CD4-positive, alpha-beta memory T cell (primary cell): Measurements from ENCODE around the gene ZNF93. TPM values are rescaled to one million over a fixed set of nuclear protein-coding genes. Genes with fewer than 3 reads are reported as not detected.
"Not testable (repeated sequence)": the region's sequence is repeated elsewhere in the genome, so short reads cannot be mapped to it uniquely, and the experiment has no call there.

Experiments
- CTCF ChIA-PET: fragments of 350-600 bp; sonication (Branson Sonifier 250); formaldehyde crosslinking; loops from one replicate; lab custom pipeline; 2021; ENCODE audit warnings: inconsistent platforms; ENCODE audit not compliant: partially characterized antibody; lab: Charles Lee
- POLR2A ChIA-PET: fragments of 350-600 bp; sonication (Branson Sonifier 250); formaldehyde crosslinking; loops from one replicate; lab custom pipeline; 2021; ENCODE audit not compliant: partially characterized antibody; lab: Charles Lee
- DNase-seq, 5 donors: peaks; one replicate each; pipeline versions ENCODE4 v3.0.0 to v3.0.0-alpha.2; 2020 to 2022; ENCODE audit warnings: mixed read lengths in 1 of 5
- H3K27ac ChIP-seq: one replicate; pipeline ENCODE4 v1.7.0; 2013; ENCODE audit warnings: low read depth, low read length
- H3K27me3 ChIP-seq: 2 replicates; pipeline ENCODE4 v1.7.0; 2013; ENCODE audit warnings: mild to moderate bottlenecking, low read length, moderate library complexity; ENCODE audit not compliant: insufficient read depth
- H3K36me3 ChIP-seq: 2 replicates; pipeline ENCODE4 v1.7.0; 2013; ENCODE audit warnings: mild to moderate bottlenecking, low read length, moderate library complexity; ENCODE audit not compliant: insufficient read depth
- H3K4me1 ChIP-seq: 2 replicates; pipeline ENCODE4 v1.7.0; 2013; ENCODE audit warnings: mild to moderate bottlenecking, low read length, moderate library complexity; ENCODE audit not compliant: insufficient read depth
- H3K4me3 ChIP-seq, 2 donors: one replicate each; pipeline ENCODE4 v1.7.0; 2013; ENCODE audit warnings: low read length in 2 of 2, mild to moderate bottlenecking in 1 of 2
- H3K9me3 ChIP-seq, 2 donors: one replicate each; pipeline ENCODE4 v1.7.0; 2013; ENCODE audit warnings: low read length in 2 of 2, control low read depth in 1 of 2; ENCODE audit not compliant: control insufficient read depth in 1 of 2
- H3K27ac Mint-ChIP-seq, 7 donors: one replicate each; pipeline ENCODE4 v1.8.0; 2020 to 2021; ENCODE audit warnings: mixed read lengths in 7 of 7, mild to moderate bottlenecking in 6 of 7, inconsistent platforms in 3 of 7, moderate library complexity in 3 of 7
- H3K27me3 Mint-ChIP-seq, 2 donors: one replicate each; pipeline ENCODE4 v1.8.0; 2020 to 2021; ENCODE audit warnings: mixed read lengths in 2 of 2
- H3K36me3 Mint-ChIP-seq, 2 donors: one replicate each; pipeline ENCODE4 v1.8.0; 2020 to 2021; ENCODE audit warnings: mixed read lengths in 2 of 2, inconsistent platforms in 1 of 2, mild to moderate bottlenecking in 1 of 2
- H3K4me1 Mint-ChIP-seq, 4 donors: one replicate each; pipeline ENCODE4 v1.8.0; 2020 to 2021; ENCODE audit warnings: mixed read lengths in 4 of 4, mild to moderate bottlenecking in 1 of 4
- H3K4me3 Mint-ChIP-seq, 8 donors: one replicate each; pipeline ENCODE4 v1.8.0; 2020 to 2021; ENCODE audit warnings: mixed read lengths in 8 of 8, mild to moderate bottlenecking in 7 of 8, moderate library complexity in 6 of 8, inconsistent platforms in 3 of 8
- H3K9me3 Mint-ChIP-seq, 8 donors: one replicate each; pipeline ENCODE4 v1.8.0; 2020 to 2021; ENCODE audit warnings: mixed read lengths in 8 of 8, mild to moderate bottlenecking in 5 of 8, inconsistent platforms in 3 of 8, moderate library complexity in 1 of 8
- intact Hi-C: fragments of 100-400 bp; cut with micrococcal nuclease; formaldehyde crosslinking; loops from one replicate; pipeline ENCODE4 v1.15.1; 2023
- polyA plus RNA-seq, 2 donors: library from polyadenylated mRNA; unstranded; fragments of 300-500 nt; fragmentation: Illumina TruSeq; gene quantifications; one replicate each; pipeline ENCODE4 v1.2.3, GENCODE V29; 2021
- total RNA-seq, 2 experiments: library from RNA; stranded (reverse); gene quantifications; one replicate each; pipeline ENCODE4 v1.2.3, GENCODE V29; 2021

The ZNF93 gene
- total and polyA plus RNA-seq, 4 experiments from 2014 or later: 5.6 to 9.2 (median 7.7) TPM

DNA sequence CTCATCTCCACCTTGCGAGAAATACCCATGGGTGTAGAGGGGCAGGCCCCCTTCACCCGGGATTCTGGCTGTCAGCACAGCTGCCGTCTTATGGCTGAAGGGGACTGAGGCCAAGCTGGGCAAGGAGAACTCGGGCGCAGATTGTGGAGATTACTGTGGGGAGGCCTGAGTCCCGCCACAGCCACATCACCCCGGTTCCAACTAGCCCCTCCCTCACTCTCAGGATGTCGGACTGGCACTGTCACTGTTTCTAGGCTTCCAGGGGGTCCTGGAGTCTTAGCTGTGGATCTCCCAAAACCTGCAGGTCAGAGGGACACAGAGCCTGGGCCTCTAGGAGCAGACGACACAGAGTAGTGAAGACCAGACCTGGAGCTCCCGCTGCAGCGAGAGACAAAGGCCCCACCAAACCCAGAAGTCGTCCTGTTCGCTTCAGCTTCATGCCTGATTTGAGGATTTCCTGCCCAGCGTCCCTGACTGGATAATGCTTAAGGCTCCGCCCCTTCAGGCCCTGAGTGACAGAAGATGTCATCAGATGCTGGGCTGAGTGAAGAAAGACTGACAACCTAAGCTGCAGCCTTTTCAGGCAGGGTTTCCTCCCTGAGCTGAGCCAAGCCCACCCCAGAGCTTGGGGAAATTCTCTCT is 55.8 kb downstream of the ZNF93 start:
- no peak overlapping the region for H3K27ac Mint-ChIP-seq
- H3K4me3 Mint-ChIP-seq: no peak overlapping the region
- Histone ChIP-seq H3K4me1 (no peaks in the 10 kb centered on the region), H3K36me3 (no peaks in the 10 kb centered on the region), H3K27ac (no peak overlapping the region), H3K9me3 (no peaks in the 10 kb centered on the region), H3K4me3 (no peak overlapping the region), H3K27me3 (no peaks in the 10 kb centered on the region)
- ChIA-PET POLR2A (no interaction called here), CTCF (interaction anchor here (5.5 kb wide), 1 partner anchor 425 kb away, joined by 50 read pairs; the partner anchor contains the start of gene YJEFN3)
- no peaks in the 10 kb centered on the region for H3K9me3 Mint-ChIP-seq
- no peaks in the 10 kb centered on the region for H3K27me3 Mint-ChIP-seq
- intact Hi-C loops: loop anchor here (5.0 kb wide), 1 partner anchor 179 kb away; no protein-coding TSS in a partner anchor
- H3K36me3 Mint-ChIP-seq: no peaks in the 10 kb centered on the region
- peaks cover 0 to 7% (median 3%) of the 10 kb centered on the region in 4 donors for H3K4me1 Mint-ChIP-seq
- no peak for DNase-seq

DNA sequence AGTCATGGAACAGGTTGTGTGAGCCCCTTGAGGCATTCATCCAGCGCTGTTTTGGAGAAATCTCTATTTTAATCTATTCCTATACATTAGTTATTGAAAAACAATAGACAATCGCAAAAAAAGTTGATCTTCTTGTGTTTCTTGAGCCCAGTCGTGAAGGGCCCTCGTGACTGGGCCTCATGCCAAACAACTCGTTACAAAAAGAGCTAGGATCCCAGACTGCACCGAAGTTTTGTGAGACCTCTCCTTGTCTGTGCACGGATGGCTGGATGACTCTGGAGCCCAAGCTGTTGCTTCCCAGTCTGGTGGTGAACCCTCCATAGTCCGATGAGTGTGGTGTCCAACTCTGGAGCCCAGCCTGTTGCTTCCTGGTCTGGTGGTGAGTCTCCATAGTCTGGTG is 57.0 kb downstream of the ZNF93 start:
- H3K27me3 Mint-ChIP-seq, H3K4me3 Mint-ChIP-seq, POLR2A ChIA-PET, H3K9me3 ChIP-seq, H3K9me3 Mint-ChIP-seq, H3K36me3 Mint-ChIP-seq, H3K4me3 ChIP-seq, H3K27ac Mint-ChIP-seq, H3K36me3 ChIP-seq, H3K27me3 ChIP-seq, H3K4me1 Mint-ChIP-seq, DNase-seq, H3K4me1 ChIP-seq, H3K27ac ChIP-seq: not testable (repeated sequence)
- CTCF ChIA-PET: interaction anchor here (1.6 to 5.5 kb wide), 2 partner anchors 314 to 426 kb away, joined by 4 to 50 read pairs; partner anchors contain the start of gene YJEFN3
- intact Hi-C loops: loop anchor here (5.0 kb wide), 1 partner anchor 180 kb away; no protein-coding TSS in a partner anchor

DNA sequence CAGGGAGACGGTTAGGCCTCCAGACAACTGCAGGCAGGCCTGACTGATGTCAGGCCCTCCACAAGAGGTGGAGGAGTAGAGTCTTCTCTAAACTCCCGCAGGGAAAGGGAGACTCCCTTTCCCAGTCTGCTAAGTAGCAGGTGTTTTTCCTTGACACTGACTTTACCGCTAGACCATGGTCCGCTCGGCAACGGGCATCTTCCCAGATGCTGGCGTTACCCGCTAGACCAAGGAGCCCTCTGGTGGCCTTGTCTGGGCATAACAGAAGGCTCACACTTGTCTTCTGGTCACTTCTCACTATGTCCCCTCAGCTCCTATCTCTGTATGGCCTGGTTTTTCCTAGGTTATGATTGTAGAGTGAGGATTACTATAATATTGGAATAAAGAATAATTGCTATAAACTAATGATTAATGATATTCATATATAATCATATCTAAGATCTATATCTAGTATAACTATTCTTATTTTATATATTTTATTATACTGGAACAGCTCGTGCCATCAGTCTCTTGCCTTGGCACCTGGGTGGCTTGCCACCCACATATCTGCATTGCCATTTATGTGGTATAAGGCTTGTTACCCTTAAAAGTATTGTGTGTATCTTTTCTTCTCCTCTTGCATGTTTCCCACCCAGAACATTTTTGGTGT is 58.5 kb downstream of the ZNF93 start:
- intact Hi-C loops: loop anchor here (1.0 to 5.0 kb wide), 3 partner anchors 93 to 427 kb away; no protein-coding TSS in a partner anchor

DNA sequence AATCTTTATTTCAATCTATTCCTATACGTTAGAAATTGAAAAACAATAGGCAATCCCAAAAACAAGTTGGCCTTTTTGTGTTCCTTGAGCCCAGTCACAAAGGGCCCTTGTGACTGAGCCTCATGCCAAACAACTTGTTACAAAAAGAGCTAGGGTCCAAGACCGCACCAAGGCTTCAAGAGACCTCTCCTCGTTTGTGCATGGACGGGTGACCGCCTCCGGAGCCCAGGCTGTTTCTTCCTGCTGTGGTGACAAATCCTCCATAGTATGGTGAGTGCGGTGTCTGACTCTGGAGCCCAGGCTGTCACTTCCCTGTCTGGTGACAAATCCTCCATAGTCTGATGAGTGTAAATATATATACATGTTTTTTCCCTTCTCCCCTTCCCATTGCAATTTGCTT is 63.7 kb downstream of the ZNF93 start:
- Mint-ChIP-seq H3K4me3 (no peak overlapping the region), H3K9me3 (peaks cover 3 to 45% (median 31%) of the 10 kb centered on the region in 8 donors), H3K4me1 (no peaks in the 10 kb centered on the region), H3K36me3 (peaks cover 0 to 4% of the 10 kb centered on the region in 2 donors), H3K27ac (no peak overlapping the region), H3K27me3 (peaks cover 0 to 1% of the 10 kb centered on the region in 2 donors)
- ChIA-PET CTCF (no interaction called here), POLR2A (no interaction called here)
- Histone ChIP-seq H3K27ac (no peak overlapping the region), H3K4me3 (no peak overlapping the region), H3K4me1 (no peaks in the 10 kb centered on the region), H3K9me3 (peaks cover 0 to 17% of the 10 kb centered on the region in 2 donors), H3K36me3 (no peaks in the 10 kb centered on the region), H3K27me3 (no peaks in the 10 kb centered on the region)
- no peak for DNase-seq
- intact Hi-C loops: no loop called here

More for the DNA sequence above, 58.5 kb downstream of the ZNF93 start:
- peak overlapping the region in 4 of 8 donors; percentile 25 to 67 (median 48) for H3K4me3 Mint-ChIP-seq
- H3K4me3 ChIP-seq, H3K27ac Mint-ChIP-seq, H3K9me3 ChIP-seq, H3K9me3 Mint-ChIP-seq, H3K4me1 Mint-ChIP-seq, H3K27me3 ChIP-seq, H3K27ac ChIP-seq, H3K36me3 ChIP-seq, H3K27me3 Mint-ChIP-seq, H3K4me1 ChIP-seq, H3K36me3 Mint-ChIP-seq: not testable (repeated sequence)
- DNase-seq: peak; percentile 46 to 50 (median 47)
- ChIA-PET POLR2A (interaction anchor here (0.7 kb wide), 1 partner anchor 87 kb away, joined by 3 read pairs; no protein-coding TSS in a partner anchor), CTCF (interaction anchor here (0.9 to 5.5 kb wide), 5 partner anchors 9 to 428 kb away, joined by 3 to 50 read pairs (median 5); partner anchors contain the start of gene YJEFN3)

DNA sequence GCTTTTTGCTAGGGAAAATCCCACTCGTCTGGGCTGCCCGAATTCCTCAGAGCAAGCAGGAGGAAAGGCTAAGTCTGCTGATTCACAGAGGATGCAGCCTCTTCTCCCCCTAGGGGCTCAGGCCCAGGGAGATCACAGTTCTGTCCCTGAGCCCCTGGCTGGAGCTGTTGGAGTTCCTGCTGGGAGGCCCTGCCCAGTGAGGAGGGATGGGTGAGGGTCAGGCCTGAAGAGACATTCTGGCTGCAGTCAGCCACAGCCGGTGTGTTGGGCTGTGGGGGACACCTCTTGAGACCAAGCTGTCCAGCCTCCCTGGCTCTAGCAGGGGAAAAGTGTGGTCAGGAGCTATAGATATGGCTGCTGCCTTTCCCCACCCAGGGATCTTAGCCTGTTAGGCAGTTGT is 65.4 kb downstream of the ZNF93 start:
- intact Hi-C loops: not testable (repeated sequence)

DNA sequence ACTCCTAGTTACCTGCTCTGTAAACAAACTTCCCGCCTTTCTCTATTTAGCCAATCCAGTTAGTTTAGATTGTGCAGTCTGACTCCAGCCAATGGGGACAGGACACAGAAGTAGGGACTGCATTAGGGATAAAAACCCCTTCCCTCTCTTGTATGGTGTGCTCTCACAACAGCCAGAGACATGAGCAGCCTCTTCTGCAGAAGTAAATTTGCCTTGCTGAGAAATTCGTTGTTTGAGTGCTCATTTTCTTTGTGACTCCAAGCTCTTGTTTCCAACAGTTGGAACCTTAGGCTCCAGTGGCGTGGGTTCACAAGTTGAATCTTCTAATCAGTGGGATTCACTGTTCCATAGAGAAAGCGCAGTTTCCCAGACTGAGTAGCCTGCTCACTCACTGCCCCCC is 66.1 kb downstream of the ZNF93 start:
- peaks cover 0 to 3% of the 10 kb centered on the region in 2 donors for H3K27me3 Mint-ChIP-seq

More for the DNA sequence above, 65.4 kb downstream of the ZNF93 start:
- H3K27ac Mint-ChIP-seq, H3K4me1 ChIP-seq, H3K27me3 ChIP-seq, CTCF ChIA-PET, DNase-seq, H3K27me3 Mint-ChIP-seq, H3K27ac ChIP-seq, H3K4me1 Mint-ChIP-seq, POLR2A ChIA-PET, H3K36me3 ChIP-seq, H3K4me3 Mint-ChIP-seq, H3K4me3 ChIP-seq, H3K36me3 Mint-ChIP-seq: not testable (repeated sequence)
- H3K9me3 ChIP-seq: peaks cover 0 to 17% of the 10 kb centered on the region in 2 donors
- H3K9me3 Mint-ChIP-seq: peaks cover 3 to 54% (median 38%) of the 10 kb centered on the region in 8 donors

More for the DNA sequence above, 66.1 kb downstream of the ZNF93 start:
- no peaks in the 10 kb centered on the region for H3K4me1 Mint-ChIP-seq
- Histone ChIP-seq H3K27me3 (no peaks in the 10 kb centered on the region), H3K4me1 (no peaks in the 10 kb centered on the region), H3K36me3 (no peaks in the 10 kb centered on the region), H3K27ac (no peak overlapping the region), H3K4me3 (no peak overlapping the region), H3K9me3 (peaks cover 0 to 17% of the 10 kb centered on the region in 2 donors)
- H3K4me3 Mint-ChIP-seq: no peak overlapping the region
- H3K36me3 Mint-ChIP-seq: peaks cover 0 to 4% of the 10 kb centered on the region in 2 donors
- ChIA-PET POLR2A (no interaction called here), CTCF (no interaction called here)
- H3K27ac Mint-ChIP-seq: no peak overlapping the region
- DNase-seq: no peak
- intact Hi-C loops: no loop called here
- H3K9me3 Mint-ChIP-seq: peaks cover 3 to 55% (median 39%) of the 10 kb centered on the region in 8 donors
